Natural killer cell (primary cell): Measurements from ENCODE around the gene AEN. TPM values are rescaled to one million over a fixed set of nuclear protein-coding genes. Genes with fewer than 3 reads are reported as not detected.

Source experiments
- ATAC-seq, 3 donors: fragments of 150-1000 bp in 2 of 3; fragments of 200-7000 bp in 1 of 3; cut with Tn5 transposase; 1 replicate in 1 of 3; 2 replicates in 2 of 3; pipeline ENCODE4 v1.10.0; 2021; ENCODE audit warnings: mild to moderate bottlenecking in 2 of 3, moderate library complexity in 2 of 3
- DNase-seq, 2 donors: peaks; one replicate each; pipeline versions ENCODE4 v3.0.0 to v3.0.0-alpha.2; 2013 to 2021; ENCODE audit warnings: mixed read lengths in 1 of 2
- H3K27ac ChIP-seq: one replicate; pipeline ENCODE4 v1.5.1; 2013; ENCODE audit warnings: mild to moderate bottlenecking, low read length
- H3K27me3 ChIP-seq: one replicate; pipeline ENCODE4 v1.6.1; 2013; ENCODE audit warnings: low read length; ENCODE audit not compliant: control insufficient read depth, insufficient read depth
- H3K36me3 ChIP-seq: one replicate; pipeline ENCODE4 v1.6.1; 2013; ENCODE audit warnings: low read length; ENCODE audit not compliant: control insufficient read depth, insufficient read depth
- H3K4me1 ChIP-seq: one replicate; pipeline ENCODE4 v1.6.1; 2013; ENCODE audit warnings: low read length; ENCODE audit not compliant: control insufficient read depth, insufficient read depth
- H3K4me3 ChIP-seq: one replicate; pipeline ENCODE4 v1.5.1; 2013; ENCODE audit warnings: low read length
- H3K9me3 ChIP-seq: one replicate; pipeline ENCODE4 v1.6.1; 2013; ENCODE audit warnings: low read length; ENCODE audit not compliant: control insufficient read depth, insufficient read depth
- H3K27ac Mint-ChIP-seq, 2 donors: one replicate each; pipeline ENCODE4 v1.8.0; 2022; ENCODE audit warnings: mild to moderate bottlenecking in 2 of 2, mixed read lengths in 2 of 2, moderate library complexity in 1 of 2
- H3K27me3 Mint-ChIP-seq, 2 donors: one replicate each; pipeline ENCODE4 v1.8.0; 2022; ENCODE audit warnings: low read depth in 2 of 2, mixed read lengths in 2 of 2
- H3K36me3 Mint-ChIP-seq: one replicate; pipeline ENCODE4 v1.8.0; 2022; ENCODE audit warnings: mixed read lengths
- H3K4me1 Mint-ChIP-seq, 2 donors: one replicate each; pipeline ENCODE4 v1.8.0; 2022; ENCODE audit warnings: mixed read lengths in 2 of 2
- H3K4me3 Mint-ChIP-seq: one replicate; pipeline ENCODE4 v1.8.0; 2022; ENCODE audit warnings: mild to moderate bottlenecking, moderate library complexity, mixed read lengths
- H3K9me3 Mint-ChIP-seq, 2 donors: one replicate each; pipeline ENCODE4 v1.8.0; 2022; ENCODE audit warnings: mixed read lengths in 2 of 2
- WGBS: methylation state at CpG from one replicate; pipeline ENCODE4 v1.1.7; 2013; ENCODE audit warnings: missing lambda C conversion rate; ENCODE audit not compliant: insufficient coverage; 5-methylcytosine and 5-hydroxymethylcytosine counted together
- intact Hi-C: fragments of 100-400 bp; cut with micrococcal nuclease; formaldehyde crosslinking; loops from one replicate; pipeline ENCODE4 v1.14.2; 2022
- total RNA-seq, 4 donors: library from RNA; stranded (reverse); fragments of 120-200 nt in 1 of 4; gene quantifications; one replicate each; pipeline versions ENCODE4 v1.2.3 to v1.2.4, GENCODE V29; 2013 to 2022
- TF ChIP-seq, protein P1 (sequence below): fragments of 200-600 bp; IDR thresholded peaks from one replicate; pipeline ENCODE4 v1.8.0; 2022; ENCODE audit warnings: antibody characterized with exemption

AEN gene
- total RNA-seq, 3 donors from 2014 or later (not counting 1 experiment from before 2014, with no cell fraction given), result 19.9 to 26.9 (median 20.9) TPM

- ATAC-seq (no peak), DNase-seq (peak; percentile 33 to 91)
- peak overlapping the region; percentile 67 for H3K4me3 Mint-ChIP-seq
- Histone ChIP-seq H3K4me3 (peak overlapping the region; percentile 22), H3K4me1 (peaks cover 63% of the 10 kb centered on the region), H3K27ac (peak overlapping the region; percentile 96), H3K27me3 (no peaks in the 10 kb centered on the region), H3K9me3 (no peaks in the 10 kb centered on the region), H3K36me3 (peaks cover 1% of the 10 kb centered on the region)
- WGBS, result 72% methylated on average over 11 of the region's 11 CpGs
- H3K9me3 Mint-ChIP-seq, result no peaks in the 10 kb centered on the region
- no peaks in the 10 kb centered on the region for H3K36me3 Mint-ChIP-seq
- TF ChIP-seq, protein P1, sequence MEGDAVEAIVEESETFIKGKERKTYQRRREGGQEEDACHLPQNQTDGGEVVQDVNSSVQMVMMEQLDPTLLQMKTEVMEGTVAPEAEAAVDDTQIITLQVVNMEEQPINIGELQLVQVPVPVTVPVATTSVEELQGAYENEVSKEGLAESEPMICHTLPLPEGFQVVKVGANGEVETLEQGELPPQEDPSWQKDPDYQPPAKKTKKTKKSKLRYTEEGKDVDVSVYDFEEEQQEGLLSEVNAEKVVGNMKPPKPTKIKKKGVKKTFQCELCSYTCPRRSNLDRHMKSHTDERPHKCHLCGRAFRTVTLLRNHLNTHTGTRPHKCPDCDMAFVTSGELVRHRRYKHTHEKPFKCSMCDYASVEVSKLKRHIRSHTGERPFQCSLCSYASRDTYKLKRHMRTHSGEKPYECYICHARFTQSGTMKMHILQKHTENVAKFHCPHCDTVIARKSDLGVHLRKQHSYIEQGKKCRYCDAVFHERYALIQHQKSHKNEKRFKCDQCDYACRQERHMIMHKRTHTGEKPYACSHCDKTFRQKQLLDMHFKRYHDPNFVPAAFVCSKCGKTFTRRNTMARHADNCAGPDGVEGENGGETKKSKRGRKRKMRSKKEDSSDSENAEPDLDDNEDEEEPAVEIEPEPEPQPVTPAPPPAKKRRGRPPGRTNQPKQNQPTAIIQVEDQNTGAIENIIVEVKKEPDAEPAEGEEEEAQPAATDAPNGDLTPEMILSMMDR, result no peak
- no peaks in the 10 kb centered on the region for H3K27me3 Mint-ChIP-seq
- H3K27ac Mint-ChIP-seq, result peak overlapping the region; percentile 97 to 98
- peaks cover 54 to 56% of the 10 kb centered on the region in 2 donors for H3K4me1 Mint-ChIP-seq
- intact Hi-C loops, result no loop called here
Measured at GRCh38 chr15:88636050-88636449, 14.9 kb downstream of the AEN start.

DNA sequence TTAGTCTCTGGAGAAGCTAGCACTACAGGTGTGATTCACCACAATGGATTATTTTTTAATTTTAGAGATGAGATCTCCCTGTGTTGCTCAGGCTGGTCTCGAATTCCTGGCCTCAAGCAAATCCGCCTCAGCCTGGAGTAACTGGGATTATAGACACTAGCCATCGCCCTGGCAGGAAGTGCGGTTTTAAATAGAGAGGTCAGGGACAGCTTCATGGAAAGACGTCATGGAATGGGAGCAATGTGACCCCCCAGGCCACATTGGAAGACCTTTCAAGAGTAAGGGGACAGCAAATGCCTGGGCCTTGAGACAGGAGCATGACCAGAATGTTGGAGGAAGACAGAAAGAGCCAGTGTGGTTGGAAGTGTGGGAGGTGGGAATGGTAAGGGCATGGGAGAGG, 15.5 kb downstream of the AEN start:
- H3K27ac ChIP-seq, result peak overlapping the region; percentile 96
- H3K4me1 ChIP-seq, result peaks cover 69% of the 10 kb centered on the region
- Mint-ChIP-seq H3K27ac (peak overlapping the region; percentile 97 to 98), H3K36me3 (no peaks in the 10 kb centered on the region), H3K4me3 (peak overlapping the region; percentile 67), H3K27me3 (no peaks in the 10 kb centered on the region), H3K9me3 (no peaks in the 10 kb centered on the region), H3K4me1 (peaks cover 54 to 56% of the 10 kb centered on the region in 2 donors)
- no peaks in the 10 kb centered on the region for H3K9me3 ChIP-seq
- TF ChIP-seq, protein P1, result no peak
- intact Hi-C loops, result no loop called here
- WGBS, result 90% methylated on average over 5 of the region's 5 CpGs
- no peaks in the 10 kb centered on the region for H3K27me3 ChIP-seq
- H3K36me3 ChIP-seq, result no peaks in the 10 kb centered on the region
- no peak for ATAC-seq
- DNase-seq, result no peak
- H3K4me3 ChIP-seq, result no peak overlapping the region

- no peaks in the 10 kb centered on the region for H3K9me3 Mint-ChIP-seq
- intact Hi-C loops, result no loop called here
- H3K4me1 ChIP-seq, result peaks cover 76% of the 10 kb centered on the region
- no peaks in the 10 kb centered on the region for H3K27me3 Mint-ChIP-seq
- H3K27ac Mint-ChIP-seq, result peak overlapping the region; percentile 97 to 98
- no peak overlapping the region for H3K4me3 ChIP-seq
- WGBS, result 83% methylated on average over 7 of the region's 7 CpGs
- H3K27me3 ChIP-seq, result no peaks in the 10 kb centered on the region
- ATAC-seq (no peak), DNase-seq (no peak)
- H3K36me3 ChIP-seq, result peaks cover 5% of the 10 kb centered on the region
- peaks cover 60 to 61% of the 10 kb centered on the region in 2 donors for H3K4me1 Mint-ChIP-seq
- TF ChIP-seq, protein P1, result no peak
- H3K27ac ChIP-seq, result peak overlapping the region; percentile 96
- peak overlapping the region; percentile 92 for H3K4me3 Mint-ChIP-seq
- no peaks in the 10 kb centered on the region for H3K9me3 ChIP-seq
- no peaks in the 10 kb centered on the region for H3K36me3 Mint-ChIP-seq
Measured at GRCh38 chr15:88637436-88637835, 16.3 kb downstream of the AEN start.
